Measurements from ENCODE around the gene ARAP1.

GRCh38 chr11:72732329-72732728, 19.9 kb downstream of the ARAP1 start:
- TF ChIP-seq CTCF (IDR thresholded peaks at IDR 0.05) = no peak
- TF ChIP-seq POLR2A (IDR thresholded peaks at IDR 0.05) = no peak

Data from Peyer's patch (tissue), 4 donors.